GM04504 (cell line): Measurements from ENCODE around the gene KCNK18.

Experiments used
- DNase-seq: peaks from one replicate; pipeline ENCODE4 v3.0.0-alpha.2; 2012; ENCODE audit warnings: low read depth

Gene KCNK18

DNA sequence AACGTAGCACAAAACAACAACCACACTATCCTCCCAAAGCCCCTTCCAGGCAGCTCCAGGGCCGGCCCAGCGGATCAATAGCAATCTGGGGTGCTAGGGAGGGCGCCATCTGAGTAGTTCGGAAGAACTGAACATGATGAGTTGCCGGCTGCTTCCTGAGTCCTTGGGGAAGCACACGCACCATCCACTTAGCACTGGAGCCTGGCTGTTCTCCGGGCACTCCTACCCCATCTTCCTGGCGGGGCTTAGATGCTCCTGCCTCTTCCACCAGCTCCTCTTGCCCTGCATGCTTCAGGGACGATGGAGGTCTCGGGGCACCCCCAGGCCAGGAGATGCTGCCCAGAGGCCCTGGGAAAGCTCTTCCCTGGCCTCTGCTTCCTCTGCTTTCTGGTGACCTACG is at the start of gene KCNK18:
Gene KCNK18, plus strand, starts transcription at position 301 of the 400 bp plus-strand sequence. Its CDS starts 0 bp downstream, at position 301.
- no peak for DNase-seq

GRCh38 chr10:117148284-117148683 is 49.0 kb upstream of the KCNK18 start:
- no peak for DNase-seq

DNA sequence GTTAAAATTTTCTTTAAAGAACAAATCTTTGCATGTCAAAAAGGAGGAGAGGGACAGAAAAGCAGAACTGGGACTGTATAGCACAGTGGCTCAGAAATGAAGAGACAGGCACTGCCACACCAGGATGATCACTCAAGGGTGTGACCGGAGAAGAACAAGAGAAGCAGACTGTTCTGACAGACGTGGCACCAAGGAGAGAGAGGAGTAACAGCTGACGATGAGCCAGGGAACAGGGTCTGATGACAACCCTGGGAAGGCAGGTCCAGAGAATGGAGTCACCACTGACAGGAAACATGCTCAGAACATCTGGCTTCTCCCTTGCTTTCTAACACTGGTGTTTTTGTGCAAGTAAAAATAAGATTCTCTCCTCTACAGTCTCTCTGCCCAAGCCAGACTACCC is 44.6 kb upstream of the KCNK18 start:
- no peak for DNase-seq

DNA sequence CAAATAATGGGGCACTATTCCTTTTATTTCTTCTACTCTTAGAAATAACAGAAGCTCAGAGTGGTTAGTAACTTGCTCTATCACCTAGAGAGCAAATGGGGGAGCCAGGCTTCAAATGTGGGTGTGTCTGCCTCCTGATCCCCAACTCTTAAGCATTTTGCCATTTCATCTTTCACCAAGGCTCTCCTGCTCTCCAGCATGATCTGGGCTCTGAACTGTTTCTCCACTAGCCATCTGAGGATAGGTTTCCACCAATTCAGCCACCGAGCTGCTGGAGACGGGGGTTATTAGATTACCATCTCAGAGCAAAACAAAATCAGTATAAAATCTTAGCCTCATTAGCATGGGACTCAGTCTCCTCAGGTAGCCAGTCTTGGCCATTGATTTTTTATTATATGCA is 39.0 kb upstream of the KCNK18 start:
- DNase-seq, result no peak

GRCh38 chr10:117159390-117159789 is 37.9 kb upstream of the KCNK18 start:
- no peak for DNase-seq

- DNase-seq, result no peak
These were observed 36.7 kb upstream of the KCNK18 start for GRCh38 chr10:117160567-117160966.

DNA sequence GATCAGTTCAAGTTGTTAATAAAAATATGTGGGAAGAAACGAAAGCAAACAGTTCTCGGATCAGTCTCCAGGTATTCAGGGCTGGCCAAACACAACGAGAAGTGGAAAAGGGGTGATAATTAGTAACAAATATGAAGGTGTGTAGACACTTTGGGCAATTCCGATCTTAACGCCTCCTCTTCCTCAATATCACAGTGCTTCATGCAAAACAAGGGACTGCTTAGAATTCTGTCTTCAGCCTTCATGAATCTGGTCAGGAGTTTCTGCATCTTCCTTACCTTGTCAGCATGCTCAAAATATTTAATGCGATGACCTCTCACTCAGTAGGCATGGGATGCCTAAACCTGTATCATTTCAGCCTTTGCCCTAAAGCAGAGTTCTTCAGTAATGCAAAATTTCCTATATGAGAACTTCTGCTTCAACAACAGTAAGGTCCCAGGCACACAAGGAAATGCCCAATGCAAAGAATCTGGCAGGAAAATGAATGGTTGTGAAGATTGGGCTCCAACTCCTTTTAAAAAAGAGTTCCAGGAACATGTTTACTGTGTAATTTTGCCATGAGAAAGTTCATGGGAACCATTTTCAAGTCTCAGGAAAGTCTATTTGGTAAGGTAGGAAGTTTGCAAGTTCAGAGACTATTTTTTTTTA is 35.8 kb upstream of the KCNK18 start:
- DNase-seq, result no peak

GRCh38 chr10:117162093-117163060 is 34.9 kb upstream of the KCNK18 start:
- DNase-seq, result no peak

GRCh38 chr10:117163061-117163953 is 34.0 kb upstream of the KCNK18 start:
- DNase-seq, result no peak

- no peak for DNase-seq
These were observed 33.2 kb upstream of the KCNK18 start for GRCh38 chr10:117163954-117164548.

- DNase-seq, result no peak
These were observed 32.4 kb upstream of the KCNK18 start for GRCh38 chr10:117164592-117165537.

- no peak for DNase-seq
These were observed 31.5 kb upstream of the KCNK18 start for GRCh38 chr10:117165538-117166417.

DNA sequence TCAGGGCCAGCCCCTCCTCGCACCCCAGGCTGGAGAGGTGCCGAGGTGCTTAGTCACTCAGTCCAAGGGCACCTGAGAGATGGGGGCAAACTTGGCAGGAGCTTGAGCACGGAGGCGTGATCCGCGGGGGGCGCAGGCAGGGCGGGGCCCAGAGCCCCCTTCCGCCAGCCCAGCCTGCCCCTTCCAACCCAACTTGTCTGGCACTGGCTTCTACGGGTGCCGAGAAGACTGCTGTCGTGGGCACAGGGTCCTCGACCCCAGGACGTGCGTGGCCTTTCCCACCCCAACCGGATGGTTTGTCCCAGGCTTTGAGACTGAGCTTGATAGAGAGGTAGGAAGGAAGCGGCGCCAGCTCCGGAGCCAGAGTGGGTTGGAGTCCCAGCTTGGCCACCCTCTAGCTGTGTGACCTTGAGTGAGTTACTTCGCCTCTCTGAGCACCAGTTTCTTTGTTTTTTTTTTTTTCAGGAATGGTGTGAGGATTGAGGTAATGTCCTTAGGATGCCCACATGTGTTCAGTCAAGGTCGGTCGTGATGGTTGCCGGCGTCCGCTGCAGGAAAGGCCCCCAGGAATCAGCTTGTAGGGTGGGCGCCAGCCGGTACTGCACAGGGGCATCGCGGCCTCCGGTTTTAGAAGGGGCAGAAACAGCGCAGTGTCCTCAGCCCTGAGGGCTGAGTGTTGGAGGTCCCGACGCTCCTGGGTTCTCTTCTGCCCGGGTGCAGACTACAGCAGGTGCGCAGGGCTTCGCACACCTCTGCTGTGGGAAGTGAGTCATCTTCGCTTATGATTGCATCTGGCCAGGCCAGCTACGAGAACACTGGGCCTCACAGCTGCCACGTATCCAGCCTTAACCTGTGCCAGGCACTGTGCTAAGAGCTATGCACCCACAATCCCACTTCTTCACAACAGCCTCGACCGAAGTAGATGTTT is 30.6 kb upstream of the KCNK18 start:
- no peak for DNase-seq

- no peak for DNase-seq
These were observed 29.9 kb upstream of the KCNK18 start for GRCh38 chr10:117167346-117167788.

GRCh38 chr10:117167789-117168674 is 29.3 kb upstream of the KCNK18 start:
- no peak for DNase-seq

GRCh38 chr10:117168729-117169128 is 28.6 kb upstream of the KCNK18 start:
- DNase-seq, result no peak

GRCh38 chr10:117169480-117169879 is 27.8 kb upstream of the KCNK18 start:
- DNase-seq, result no peak
